Mucosa of descending colon (tissue), 3 donors: ENCODE measurements around the gene SLC7A7. TPM values are rescaled to one million over a fixed set of nuclear protein-coding genes. Genes with fewer than 3 reads are reported as not detected.
"Not testable (repeated sequence)": the region's sequence is repeated elsewhere in the genome, so short reads cannot be mapped to it uniquely, and the experiment has no call there.

Experiments
- ATAC-seq: fragments of 200-7000 bp; cut with Tn5 transposase; one replicate; pipeline ENCODE4 v1.9.1; 2020; ENCODE audit warnings: mild to moderate bottlenecking, moderate library complexity
- DNase-seq, 3 donors: peaks; one replicate each; pipeline ENCODE4 v3.0.0-alpha.2; 2020
- H3K36me3 ChIP-seq: fragments of 200-600 bp; one replicate; pipeline ENCODE4 v1.8.0; 2021; ENCODE audit warnings: low read depth, mild to moderate bottlenecking
- H3K4me1 ChIP-seq: fragments of 200-600 bp; one replicate; pipeline ENCODE4 v1.8.0; 2021; ENCODE audit warnings: low read depth, mild to moderate bottlenecking
- H3K4me3 ChIP-seq: fragments of 200-600 bp; one replicate; pipeline ENCODE4 v1.8.0; 2021; ENCODE audit warnings: mild to moderate bottlenecking
- H3K9me3 ChIP-seq: fragments of 200-600 bp; one replicate; pipeline ENCODE4 v1.8.0; 2021; ENCODE audit warnings: mild to moderate bottlenecking
- intact Hi-C, 2 donors: fragments of 100-400 bp; cut with DNase I in 1 of 2; cut with micrococcal nuclease in 1 of 2; formaldehyde crosslinking; loops; one replicate each; pipeline versions ENCODE4 v1.11.0 to v1.11.1; 2022; cut with DNase I, micrococcal nuclease
- total RNA-seq, 3 donors: library from RNA; stranded (reverse); fragmentation: NEBNext Ultra II Directional in 2 of 3; extraction: Animal tissue kit (Norgen Biotek cat#: 25700) in 2 of 3; gene quantifications; one replicate each; pipeline versions ENCODE4 v1.2.1 to v1.2.4, GENCODE V29; 2021 to 2023
- TF ChIP-seq, protein P1 (sequence below): fragments of 200-600 bp; IDR thresholded peaks from one replicate; pipeline ENCODE4 v1.8.0; 2022; ENCODE audit warnings: antibody characterized with exemption, mild to moderate bottlenecking
- donor health status: DM: no; HTN: no; CAD: no; lungs with moderate emphysema.
- donor health status: DM: no; HTN: no; CAD: no.
- donor health status: DM: no; HTN: yes; CAD: no.

Gene SLC7A7
- total RNA-seq, 3 donors from 2014 or later, result 7.6 to 13.7 (median 13.2) TPM

DNA sequence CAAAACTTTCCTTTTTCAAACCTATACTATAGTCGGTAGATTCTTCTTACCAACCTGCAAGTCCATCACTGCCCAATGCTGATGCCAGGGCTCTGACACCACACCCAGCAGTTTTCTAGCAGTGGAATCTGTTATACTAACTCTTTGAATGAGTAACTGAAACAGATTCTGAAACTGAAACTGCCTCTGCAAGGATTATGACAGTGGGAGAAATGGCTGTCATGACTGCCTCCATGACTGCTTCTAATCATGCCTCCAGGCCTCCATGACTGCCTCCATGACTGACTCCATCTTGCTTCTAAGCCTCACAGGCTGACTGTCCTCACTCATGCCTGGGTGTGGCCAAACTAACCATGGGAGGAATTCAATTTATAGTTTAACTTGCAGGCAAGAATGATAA is 78.2 kb downstream of the SLC7A7 start:
- intact Hi-C loops, result no loop called here
- TF ChIP-seq, protein P1, sequence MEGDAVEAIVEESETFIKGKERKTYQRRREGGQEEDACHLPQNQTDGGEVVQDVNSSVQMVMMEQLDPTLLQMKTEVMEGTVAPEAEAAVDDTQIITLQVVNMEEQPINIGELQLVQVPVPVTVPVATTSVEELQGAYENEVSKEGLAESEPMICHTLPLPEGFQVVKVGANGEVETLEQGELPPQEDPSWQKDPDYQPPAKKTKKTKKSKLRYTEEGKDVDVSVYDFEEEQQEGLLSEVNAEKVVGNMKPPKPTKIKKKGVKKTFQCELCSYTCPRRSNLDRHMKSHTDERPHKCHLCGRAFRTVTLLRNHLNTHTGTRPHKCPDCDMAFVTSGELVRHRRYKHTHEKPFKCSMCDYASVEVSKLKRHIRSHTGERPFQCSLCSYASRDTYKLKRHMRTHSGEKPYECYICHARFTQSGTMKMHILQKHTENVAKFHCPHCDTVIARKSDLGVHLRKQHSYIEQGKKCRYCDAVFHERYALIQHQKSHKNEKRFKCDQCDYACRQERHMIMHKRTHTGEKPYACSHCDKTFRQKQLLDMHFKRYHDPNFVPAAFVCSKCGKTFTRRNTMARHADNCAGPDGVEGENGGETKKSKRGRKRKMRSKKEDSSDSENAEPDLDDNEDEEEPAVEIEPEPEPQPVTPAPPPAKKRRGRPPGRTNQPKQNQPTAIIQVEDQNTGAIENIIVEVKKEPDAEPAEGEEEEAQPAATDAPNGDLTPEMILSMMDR, result no peak
- DNase-seq (no peak), ATAC-seq (no peak)
- Histone ChIP-seq H3K4me1 (no peaks in the 10 kb centered on the region), H3K36me3 (no peaks in the 10 kb centered on the region), H3K4me3 (no peak overlapping the region), H3K9me3 (no peaks in the 10 kb centered on the region)

DNA sequence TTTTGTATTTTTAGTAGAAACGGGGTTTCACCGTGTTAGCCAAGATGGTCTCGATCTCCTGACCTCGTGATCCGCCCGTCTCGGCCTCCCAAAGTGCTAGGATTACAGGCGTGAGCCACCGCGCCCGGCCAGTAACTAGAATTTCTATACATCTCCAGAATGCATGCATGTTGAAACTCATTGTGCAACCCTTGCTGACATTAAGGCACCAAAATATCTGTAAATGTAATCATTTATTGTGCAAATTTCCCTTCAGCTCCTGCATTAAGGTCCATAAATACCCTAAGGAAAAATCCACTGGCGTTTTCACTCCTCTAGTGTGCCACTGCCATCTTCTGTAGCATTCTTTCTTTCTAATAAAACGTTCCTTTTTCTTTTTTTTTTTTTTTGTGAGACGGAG is 78.9 kb downstream of the SLC7A7 start:
- ATAC-seq, H3K36me3 ChIP-seq, H3K9me3 ChIP-seq, DNase-seq, H3K4me3 ChIP-seq, H3K4me1 ChIP-seq, intact Hi-C loops: not testable (repeated sequence)

- DNase-seq (no peak), ATAC-seq (no peak)
- H3K9me3 ChIP-seq, result no peaks in the 10 kb centered on the region
- no peaks in the 10 kb centered on the region for H3K36me3 ChIP-seq
- no peak overlapping the region for H3K4me3 ChIP-seq
- TF ChIP-seq, protein P1, result no peak
- intact Hi-C loops, result no loop called here
- H3K4me1 ChIP-seq, result no peaks in the 10 kb centered on the region
Measured at GRCh38 chr14:22735096-22735495, 80.1 kb downstream of the SLC7A7 start.

DNA sequence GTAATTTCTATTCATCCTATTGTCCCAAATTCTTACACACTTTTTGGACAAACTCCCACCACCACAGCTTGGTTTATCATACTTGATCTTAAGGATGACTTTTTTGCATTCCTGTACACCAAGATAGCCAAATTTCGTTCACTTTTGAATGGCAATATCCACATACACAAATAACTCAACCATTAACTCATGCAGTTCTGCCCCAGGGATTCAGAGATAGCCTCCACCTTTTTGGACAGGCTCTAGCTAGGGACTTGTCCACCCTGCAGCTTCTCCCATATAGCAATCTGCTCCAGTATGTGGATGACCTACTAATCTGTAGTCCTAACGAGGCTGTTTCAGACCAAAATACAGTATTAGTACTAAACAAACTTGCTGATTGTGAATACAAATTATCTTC is 81.4 kb downstream of the SLC7A7 start:
- TF ChIP-seq, protein P1, result no peak
- Histone ChIP-seq H3K4me1 (no peaks in the 10 kb centered on the region), H3K4me3 (no peak overlapping the region), H3K9me3 (no peaks in the 10 kb centered on the region), H3K36me3 (no peaks in the 10 kb centered on the region)
- ATAC-seq (no peak), DNase-seq (no peak)
- intact Hi-C loops, result no loop called here

DNA sequence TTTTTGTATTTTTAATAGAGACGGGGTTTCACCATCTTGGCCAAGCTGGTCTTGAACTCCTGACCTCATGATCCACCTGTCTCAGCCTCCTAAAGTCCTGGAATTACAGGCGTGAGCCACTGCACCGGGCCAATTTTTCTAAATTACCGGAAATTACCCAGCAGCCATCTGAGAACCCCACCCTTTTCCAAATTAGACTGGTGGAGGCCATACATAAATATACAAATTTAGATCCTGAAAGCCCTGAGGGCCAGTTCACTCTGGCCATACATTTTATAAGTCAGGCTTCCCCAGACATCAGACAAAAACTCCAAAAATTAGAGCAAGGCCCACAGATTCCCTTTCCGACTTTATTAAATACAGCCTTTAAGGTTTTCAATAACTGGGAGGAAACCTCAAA is 83.2 kb downstream of the SLC7A7 start:
- H3K4me1 ChIP-seq, H3K9me3 ChIP-seq, ATAC-seq, H3K36me3 ChIP-seq, intact Hi-C loops, H3K4me3 ChIP-seq, DNase-seq: not testable (repeated sequence)

DNA sequence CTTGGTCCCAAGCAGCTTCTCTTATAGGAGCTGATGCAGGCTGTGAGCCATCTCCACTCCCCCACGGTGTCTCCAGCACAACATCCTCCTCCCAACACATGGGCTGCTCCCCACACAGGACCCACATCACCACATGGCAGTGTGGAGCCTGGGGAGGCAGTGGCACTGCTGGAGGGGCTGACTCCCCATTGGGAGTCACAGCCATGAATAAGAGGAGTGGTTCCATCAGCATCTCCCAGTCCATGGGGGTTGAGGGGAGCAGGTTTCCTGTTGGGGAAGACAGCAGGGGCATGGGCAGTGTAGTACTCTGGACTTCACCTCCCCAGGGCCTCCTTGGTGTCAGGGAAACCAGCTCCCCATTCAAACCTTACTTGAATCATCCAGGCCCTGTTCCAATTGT is 89.2 kb downstream of the SLC7A7 start:
- no peaks in the 10 kb centered on the region for H3K4me1 ChIP-seq
- no peaks in the 10 kb centered on the region for H3K9me3 ChIP-seq
- H3K36me3 ChIP-seq, result no peaks in the 10 kb centered on the region
- no peak for DNase-seq
- H3K4me3 ChIP-seq, result no peak overlapping the region
- TF ChIP-seq, protein P1, result no peak
- intact Hi-C loops, result no loop called here
- ATAC-seq, result no peak

DNA sequence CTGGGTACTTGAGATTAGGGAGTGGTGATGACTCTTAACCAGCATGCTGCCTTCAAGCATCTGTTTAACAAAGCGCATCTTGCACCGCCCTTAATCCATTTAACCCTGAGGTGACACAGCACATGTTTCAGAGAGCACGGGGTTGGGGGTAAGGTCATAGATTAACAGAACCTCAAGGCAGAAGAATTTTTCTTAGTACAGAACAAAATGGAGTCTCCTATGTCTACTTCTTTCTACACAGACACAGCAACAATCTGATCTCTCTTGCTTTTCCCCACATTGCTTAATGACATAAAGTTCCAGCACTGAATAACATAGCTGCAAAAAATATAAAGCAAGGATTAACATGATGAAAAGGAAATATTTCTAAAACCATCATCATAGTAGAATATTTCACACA is 89.9 kb downstream of the SLC7A7 start:
- H3K9me3 ChIP-seq, H3K36me3 ChIP-seq, H3K4me3 ChIP-seq, intact Hi-C loops, H3K4me1 ChIP-seq, DNase-seq, ATAC-seq: not testable (repeated sequence)

DNA sequence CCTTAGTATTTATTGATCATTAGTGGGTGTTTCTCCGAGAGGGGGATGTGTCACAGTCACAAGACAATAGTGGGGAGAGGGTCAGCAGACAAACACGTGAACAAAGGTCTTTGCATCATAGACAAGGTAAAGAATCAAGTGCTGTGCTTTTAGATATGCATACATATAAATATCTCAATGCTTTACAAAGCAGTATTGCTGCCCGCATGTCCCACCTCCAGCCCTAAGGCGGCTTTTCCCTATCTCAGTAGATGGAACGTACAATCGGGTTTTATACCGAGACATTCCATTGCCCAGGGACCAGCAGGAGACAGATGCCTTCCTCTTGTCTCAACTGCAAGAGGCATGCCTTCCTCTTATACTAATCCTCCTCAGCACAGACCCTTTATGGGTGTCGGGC is 90.4 kb downstream of the SLC7A7 start:
- H3K4me1 ChIP-seq, H3K9me3 ChIP-seq, intact Hi-C loops, ATAC-seq, DNase-seq, H3K4me3 ChIP-seq, H3K36me3 ChIP-seq: not testable (repeated sequence)
